K562 (cell line): ENCODE results near the gene OR4B1. TPM values are rescaled to one million over a fixed set of nuclear protein-coding genes. Genes with fewer than 3 reads are reported as not detected.

Experiments used
- ATAC-seq: fragments of 200-7000 bp; cut with Tn5 transposase; 3 replicates; pipeline ENCODE4 v1.9.1; 2020; ENCODE audit warnings: moderate library complexity
- BruUV-seq: library from RNA; stranded (reverse); fragments of 400-500 nt; replicated peaks from 2 replicates; lab custom pipeline; 2021; lab: Mats Ljungman, UMichigan
- CTCF ChIA-PET: fragments of 300-600 bp; formaldehyde crosslinking; extraction: SDS; loops from one replicate; lab custom pipeline; 2021; ENCODE audit warnings: low intra/inter-chr PET ratio; lab: Yijun Ruan, JAX
- POLR2A ChIA-PET: fragments of 300-600, 350-650 bp; sonication (Branson Sonifier 250); formaldehyde crosslinking; extraction: SDS; loops from one replicate; lab custom pipeline; 2021; ENCODE audit warnings: antibody characterized with exemption, inconsistent platforms; lab: Yijun Ruan, JAX
- DNase-seq, 4 experiments: peaks; one replicate each; pipeline versions ENCODE4 v3.0.0 to v3.0.0-alpha.2; 2011 to 2018; ENCODE audit warnings: low spot score in 3 of 4, mixed read lengths in 3 of 4; ENCODE audit errors: extremely low read depth in 1 of 4
- FAIRE-seq: peaks from 2 replicates; lab custom pipeline; 2011; peaks lifted over from hg19 to GRCh38; lab: Jason Lieb, UNC
- H2AFZ ChIP-seq: 2 replicates; pipeline ENCODE4 v1.6.0; 2011; ENCODE audit warnings: low read depth, low read length, control low read depth, inconsistent platforms
- H3K27ac ChIP-seq: fragments of 200-600 bp; 3 replicates; pipeline ENCODE4 v1.8.0; 2011; ENCODE audit warnings: low read depth, mild to moderate bottlenecking, control low read depth, inconsistent platforms, low read length, moderate library complexity, mixed read lengths; ENCODE audit errors: extremely low read depth
- H3K27me3 ChIP-seq, 2 experiments: fragments of 300-600 bp in 1 of 2; 2 replicates in 1 of 2; 3 replicates in 1 of 2; pipeline versions ENCODE4 v1.6.0 to v1.8.0; 2011; ENCODE audit warnings: inconsistent platforms in 2 of 2, low read length in 2 of 2, mild to moderate bottlenecking in 1 of 2, mixed read lengths in 1 of 2, moderate library complexity in 1 of 2; ENCODE audit not compliant: control insufficient read depth in 2 of 2, insufficient read depth in 2 of 2
- H3K36me3 ChIP-seq: fragments of 300-600 bp; 3 replicates; pipeline ENCODE4 v1.8.0; 2011; ENCODE audit warnings: mild to moderate bottlenecking, low read length, inconsistent platforms; ENCODE audit not compliant: control insufficient read depth, insufficient read depth
- H3K4me1 ChIP-seq, 2 experiments: fragments of 200-600 bp in 1 of 2; replicated peaks in 1 of 2; 2 replicates in 1 of 2; 3 replicates in 1 of 2; pipeline versions ENCODE4 v1.5.1 to v1.8.0; 2011; ENCODE audit warnings: inconsistent platforms in 2 of 2, low read length in 2 of 2, mild to moderate bottlenecking in 1 of 2, mixed read lengths in 1 of 2, moderate library complexity in 1 of 2; ENCODE audit not compliant: control insufficient read depth in 2 of 2, insufficient read depth in 2 of 2
- H3K4me2 ChIP-seq: 2 replicates; pipeline ENCODE4 v1.6.1; 2011; ENCODE audit warnings: low read length, control low read depth, inconsistent platforms, mixed read lengths; ENCODE audit not compliant: insufficient read depth
- H3K4me3 ChIP-seq: fragments of 200-600 bp; sonication (generic), shearing (Covaris generic); 2 replicates; pipeline ENCODE4 v1.5.1; 2016; ENCODE audit warnings: control low read depth, inconsistent platforms
- H3K79me2 ChIP-seq: fragments of 200-600 bp; 3 replicates; pipeline ENCODE4 v1.8.0; 2011; ENCODE audit warnings: low read length, inconsistent platforms; ENCODE audit not compliant: control insufficient read depth, insufficient read depth
- H3K9ac ChIP-seq, 2 experiments: 2 replicates each; pipeline versions ENCODE4 v1.6.0 to v1.6.1; 2011; ENCODE audit warnings: low read depth in 2 of 2, low read length in 2 of 2, control low read depth in 1 of 2, inconsistent platforms in 1 of 2, mild to moderate bottlenecking in 1 of 2, mixed read lengths in 1 of 2; ENCODE audit not compliant: insufficient read depth in 1 of 2
- H3K9me1 ChIP-seq: one replicate; pipeline ENCODE4 v1.6.0; 2011; ENCODE audit warnings: inconsistent platforms, mild to moderate bottlenecking, low read length, moderate library complexity; ENCODE audit not compliant: control insufficient read depth, insufficient read depth
- H3K9me3 ChIP-seq: replicated peaks from 2 replicates; pipeline ENCODE4 v1.5.1; 2011; ENCODE audit warnings: low read depth, low read length, inconsistent platforms; ENCODE audit not compliant: control insufficient read depth, insufficient read depth
- H4K20me1 ChIP-seq: replicated peaks from 2 replicates; pipeline ENCODE4 v1.6.1; 2011; ENCODE audit warnings: low read length, inconsistent platforms, mixed read lengths; ENCODE audit not compliant: control insufficient read depth, insufficient read depth
- BHLHE40 ChIP-seq: IDR thresholded peaks from 2 replicates; pipeline ENCODE4 v1.6.1; 2011; ENCODE audit warnings: low read length, improper control_type of control experiment
- DACH1 ChIP-seq: fragments of 450-650 bp; IDR thresholded peaks from 2 replicates; pipeline ENCODE4 v1.6.1; 2018; ENCODE audit not compliant: partially characterized antibody
- ESRRA ChIP-seq: fragments of 450-650 bp; IDR thresholded peaks from 2 replicates; pipeline ENCODE4 v1.6.1; 2014; ENCODE audit warnings: low read depth, mild to moderate bottlenecking, moderate library complexity, borderline replicate concordance
- FOS ChIP-seq: IDR thresholded peaks from 3 replicates; pipeline ENCODE4 v1.6.1; 2011; ENCODE audit not compliant: insufficient read length; ENCODE audit errors: extremely low read depth
- GABPA ChIP-seq: fragments of 200-800 bp; sonication (Bioruptor generic); conservative IDR thresholded peaks from 2 replicates; pipeline ENCODE4 v1.6.1; 2016; ENCODE audit warnings: low read depth, missing genetic modification characterization, missing compliant biosample characterization
- GTF2F1 ChIP-seq: IDR thresholded peaks from 2 replicates; pipeline ENCODE4 v1.6.1; 2011; ENCODE audit warnings: low read depth, low read length, improper control_type of control experiment
- MEF2D ChIP-seq: conservative IDR thresholded peaks from 2 replicates; pipeline ENCODE4 v1.6.1; 2016; ENCODE audit warnings: low read depth, missing genetic modification characterization, missing compliant biosample characterization
- POLR2A ChIP-seq: fragments of 450-650 bp; conservative IDR thresholded peaks from 2 replicates; pipeline ENCODE4 v1.6.1; 2016
- RBM17 ChIP-seq: fragments of 200-400 bp; formaldehyde crosslinking; IDR thresholded peaks from 2 replicates; pipeline ENCODE4 v1.6.1; 2017; ENCODE audit warnings: low read depth, mild to moderate bottlenecking, low read length, borderline replicate concordance
- SIN3B ChIP-seq: fragments of 450-650 bp; IDR thresholded peaks from 2 replicates; pipeline ENCODE4 v1.6.1; 2017; ENCODE audit warnings: low read depth, mild to moderate bottlenecking, moderate library complexity
- ZNF143 ChIP-seq: sonication (generic); formaldehyde crosslinking; IDR thresholded peaks from 2 replicates; pipeline ENCODE4 v1.9.0; 2022; ENCODE audit warnings: mild to moderate bottlenecking, missing genetic modification reagents
- ZNF274 ChIP-seq: IDR thresholded peaks from 2 replicates; pipeline ENCODE4 v1.6.1; 2011; ENCODE audit warnings: low read depth, mild to moderate bottlenecking, low read length, moderate library complexity, borderline replicate concordance
- in situ Hi-C: fragments of 300-500 bp; cut with MboI; formaldehyde crosslinking; loops from 4 replicates; pipeline ENCODE4 v1.15.0; 2018; ENCODE audit warnings: inconsistent platforms, mixed read lengths
- intact Hi-C: fragments of 100-400 bp; cut with micrococcal nuclease; formaldehyde crosslinking; loops from 2 replicates; pipeline ENCODE4 v1.14.2; 2022
- polyA plus RNA-seq, 8 experiments: library from polyadenylated mRNA; depleted of rRNA in 4 of 8; stranded (reverse) in 5 of 8; unstranded in 3 of 8; fragments of >200 nt; fragmentation: Nextera tagmentation in 2 of 8; fragmentation: Illumina TruSeq in 1 of 8; extraction: Ambion mirVana in 2 of 8; extraction: Trizol in 1 of 8; gene quantifications; 2 replicates each; pipeline versions ENCODE4 v1.2.1 to v1.2.3, GENCODE V29; 2011 to 2014; ENCODE audit warnings: inconsistent platforms in 1 of 8, missing spikeins in 1 of 8
- total RNA-seq, 7 experiments: library from RNA; depleted of rRNA in 6 of 7; stranded (reverse); fragments of >200 nt in 6 of 7; fragmentation: Illumina TruSeq in 2 of 7; extraction: Trizol in 2 of 7; gene quantifications; 2 replicates each; pipeline versions ENCODE4 v1.2.1 to v1.2.3, GENCODE V29; 2011 to 2021; ENCODE audit warnings: low replicate concordance in 1 of 7
- TF ChIP-seq, protein P1 (sequence below): sonication (generic); formaldehyde crosslinking; IDR thresholded peaks from 2 replicates; pipeline ENCODE4 v1.8.0; 2022; ENCODE audit warnings: missing genetic modification reagents, mild to moderate bottlenecking, moderate library complexity, borderline replicate concordance

Gene OR4B1
- total and polyA plus RNA-seq, 9 of the 15 experiments (the other 6 are each of a cell fraction or from before 2014, with no cell fraction given): not detected

DNA sequence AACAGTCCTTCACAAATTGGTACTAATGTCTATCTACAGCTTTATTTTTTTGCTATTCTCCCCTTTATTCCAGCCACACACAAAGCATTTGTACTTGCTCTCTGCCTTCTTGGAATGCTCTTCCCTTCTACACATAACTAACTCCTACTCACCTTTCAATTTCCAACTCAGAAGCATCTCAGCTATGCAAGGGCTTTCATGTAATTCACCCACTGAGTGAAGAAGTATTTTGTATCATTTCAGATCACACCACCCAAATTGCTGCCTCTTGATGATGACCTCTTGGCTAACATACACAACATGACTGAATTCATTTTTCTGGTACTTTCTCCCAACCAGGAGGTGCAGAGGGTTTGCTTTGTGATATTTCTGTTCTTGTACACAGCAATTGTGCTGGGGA is 28.2 kb downstream of the OR4B1 start, which contains the start of gene OR4X2:
Gene OR4X2, plus strand, starts transcription at position 301 of the 400 bp plus-strand sequence. Its CDS starts 0 bp downstream, at position 301.
- Histone ChIP-seq H3K27ac (no peak within 1 kb of the TSS), H3K4me1 (no peaks in the 10 kb centered on the region), H3K9me3 (0 out of 2 replicates have a peak, but pooled peaks cover 3% of the 10 kb centered on the region), H3K9ac (no peak within 1 kb of the TSS), H3K4me3 (no peak within 1 kb of the TSS), H2AFZ (no peak within 1 kb of the TSS), H3K27me3 (no peaks in the 10 kb centered on the region), H4K20me1 (no peaks in the 10 kb centered on the region), H3K36me3 (no peaks in the 10 kb centered on the region), H3K4me2 (no peak within 1 kb of the TSS), H3K9me1 (no peaks in the 10 kb centered on the region), H3K79me2 (no peaks in the 10 kb centered on the region)
- no TSS peak for BruUV-seq
- no peak for ATAC-seq
- in situ Hi-C loops (no loop called here), intact Hi-C loops (no loop called here)
- ChIA-PET CTCF (no interaction called here), POLR2A (interaction anchor here (1.5 kb wide), 1 partner anchor 13 kb away, joined by 5 read pairs; no protein-coding TSS in a partner anchor)
- DNase-seq: no peak
- FAIRE-seq: no peak
- TF ChIP-seq FOS: no peak
- TF ChIP-seq POLR2A: no peak
- no peak for TF ChIP-seq RBM17
- no peak for TF ChIP-seq ZNF143 (CRISPR knock-in tag)
- no peak for TF ChIP-seq GABPA (tag)
- no peak for TF ChIP-seq DACH1
- TF ChIP-seq, protein P1, sequence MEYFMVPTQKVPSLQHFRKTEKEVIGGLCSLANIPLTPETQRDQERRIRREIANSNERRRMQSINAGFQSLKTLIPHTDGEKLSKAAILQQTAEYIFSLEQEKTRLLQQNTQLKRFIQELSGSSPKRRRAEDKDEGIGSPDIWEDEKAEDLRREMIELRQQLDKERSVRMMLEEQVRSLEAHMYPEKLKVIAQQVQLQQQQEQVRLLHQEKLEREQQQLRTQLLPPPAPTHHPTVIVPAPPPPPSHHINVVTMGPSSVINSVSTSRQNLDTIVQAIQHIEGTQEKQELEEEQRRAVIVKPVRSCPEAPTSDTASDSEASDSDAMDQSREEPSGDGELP: no peak
- TF ChIP-seq ESRRA: no peak
- TF ChIP-seq ZNF274: no peak
- no peak for TF ChIP-seq SIN3B
- no peak for TF ChIP-seq GTF2F1
- TF ChIP-seq MEF2D (tag): no peak
- TF ChIP-seq BHLHE40: no peak
